K562 (cell line): ENCODE results near the gene NAA80. TPM values are rescaled to one million over a fixed set of nuclear protein-coding genes. Genes with fewer than 3 reads are reported as not detected.
A peak's percentile ranks its signal among the peaks of the same experiment; 100 is the strongest.

Experiments used
- ATAC-seq: fragments of 200-7000 bp; cut with Tn5 transposase; 3 replicates; pipeline ENCODE4 v1.9.1; 2020; ENCODE audit warnings: moderate library complexity
- BruUV-seq: library from RNA; stranded (reverse); fragments of 400-500 nt; replicated peaks from 2 replicates; lab custom pipeline; 2021; lab: Mats Ljungman, UMichigan
- CTCF ChIA-PET: fragments of 300-600 bp; formaldehyde crosslinking; extraction: SDS; loops from one replicate; lab custom pipeline; 2021; ENCODE audit warnings: low intra/inter-chr PET ratio; lab: Yijun Ruan, JAX
- POLR2A ChIA-PET: fragments of 300-600, 350-650 bp; sonication (Branson Sonifier 250); formaldehyde crosslinking; extraction: SDS; loops from one replicate; lab custom pipeline; 2021; ENCODE audit warnings: antibody characterized with exemption, inconsistent platforms; lab: Yijun Ruan, JAX
- DNase-seq, 4 experiments: peaks; one replicate each; pipeline versions ENCODE4 v3.0.0 to v3.0.0-alpha.2; 2011 to 2018; ENCODE audit warnings: low spot score in 3 of 4, mixed read lengths in 3 of 4; ENCODE audit errors: extremely low read depth in 1 of 4
- FAIRE-seq: peaks from 2 replicates; lab custom pipeline; 2011; peaks lifted over from hg19 to GRCh38; lab: Jason Lieb, UNC
- H2AFZ ChIP-seq: 2 replicates; pipeline ENCODE4 v1.6.0; 2011; ENCODE audit warnings: low read depth, low read length, control low read depth, inconsistent platforms
- H3K27ac ChIP-seq: fragments of 200-600 bp; 3 replicates; pipeline ENCODE4 v1.8.0; 2011; ENCODE audit warnings: low read depth, mild to moderate bottlenecking, control low read depth, inconsistent platforms, low read length, moderate library complexity, mixed read lengths; ENCODE audit errors: extremely low read depth
- H3K27me3 ChIP-seq, 2 experiments: fragments of 300-600 bp in 1 of 2; 2 replicates in 1 of 2; 3 replicates in 1 of 2; pipeline versions ENCODE4 v1.6.0 to v1.8.0; 2011; ENCODE audit warnings: inconsistent platforms in 2 of 2, low read length in 2 of 2, mild to moderate bottlenecking in 1 of 2, mixed read lengths in 1 of 2, moderate library complexity in 1 of 2; ENCODE audit not compliant: control insufficient read depth in 2 of 2, insufficient read depth in 2 of 2
- H3K36me3 ChIP-seq: fragments of 300-600 bp; 3 replicates; pipeline ENCODE4 v1.8.0; 2011; ENCODE audit warnings: mild to moderate bottlenecking, low read length, inconsistent platforms; ENCODE audit not compliant: control insufficient read depth, insufficient read depth
- H3K4me1 ChIP-seq, 2 experiments: fragments of 200-600 bp in 1 of 2; replicated peaks in 1 of 2; 2 replicates in 1 of 2; 3 replicates in 1 of 2; pipeline versions ENCODE4 v1.5.1 to v1.8.0; 2011; ENCODE audit warnings: inconsistent platforms in 2 of 2, low read length in 2 of 2, mild to moderate bottlenecking in 1 of 2, mixed read lengths in 1 of 2, moderate library complexity in 1 of 2; ENCODE audit not compliant: control insufficient read depth in 2 of 2, insufficient read depth in 2 of 2
- H3K4me2 ChIP-seq: 2 replicates; pipeline ENCODE4 v1.6.1; 2011; ENCODE audit warnings: low read length, control low read depth, inconsistent platforms, mixed read lengths; ENCODE audit not compliant: insufficient read depth
- H3K4me3 ChIP-seq: fragments of 200-600 bp; sonication (generic), shearing (Covaris generic); 2 replicates; pipeline ENCODE4 v1.5.1; 2016; ENCODE audit warnings: control low read depth, inconsistent platforms
- H3K79me2 ChIP-seq: fragments of 200-600 bp; 3 replicates; pipeline ENCODE4 v1.8.0; 2011; ENCODE audit warnings: low read length, inconsistent platforms; ENCODE audit not compliant: control insufficient read depth, insufficient read depth
- H3K9ac ChIP-seq, 2 experiments: 2 replicates each; pipeline versions ENCODE4 v1.6.0 to v1.6.1; 2011; ENCODE audit warnings: low read depth in 2 of 2, low read length in 2 of 2, control low read depth in 1 of 2, inconsistent platforms in 1 of 2, mild to moderate bottlenecking in 1 of 2, mixed read lengths in 1 of 2; ENCODE audit not compliant: insufficient read depth in 1 of 2
- H3K9me1 ChIP-seq: one replicate; pipeline ENCODE4 v1.6.0; 2011; ENCODE audit warnings: inconsistent platforms, mild to moderate bottlenecking, low read length, moderate library complexity; ENCODE audit not compliant: control insufficient read depth, insufficient read depth
- H3K9me3 ChIP-seq: replicated peaks from 2 replicates; pipeline ENCODE4 v1.5.1; 2011; ENCODE audit warnings: low read depth, low read length, inconsistent platforms; ENCODE audit not compliant: control insufficient read depth, insufficient read depth
- H4K20me1 ChIP-seq: replicated peaks from 2 replicates; pipeline ENCODE4 v1.6.1; 2011; ENCODE audit warnings: low read length, inconsistent platforms, mixed read lengths; ENCODE audit not compliant: control insufficient read depth, insufficient read depth
- ADNP ChIP-seq: fragments of 200-800 bp; sonication (Bioruptor generic); IDR thresholded peaks from 2 replicates; pipeline ENCODE4 v1.6.1; 2016; ENCODE audit warnings: missing genetic modification characterization, missing compliant biosample characterization
- ATF1 ChIP-seq, 2 experiments: fragments of 450-650 bp in 1 of 2; IDR thresholded peaks; 2 replicates each; pipeline ENCODE4 v1.6.1; 2016; ENCODE audit warnings: missing compliant biosample characterization in 1 of 2, missing genetic modification characterization in 1 of 2
- CAMTA2 ChIP-seq: fragments of 250-450 bp; sonication (Bioruptor Pico); conservative IDR thresholded peaks from 2 replicates; pipeline ENCODE4 v1.5.1; 2022
- CXXC5 ChIP-seq: fragments of 250-450 bp; sonication (Bioruptor Pico); IDR thresholded peaks from 2 replicates; pipeline ENCODE4 v1.8.0; 2022; ENCODE audit warnings: inconsistent platforms, mild to moderate bottlenecking, moderate library complexity
- EGR1 ChIP-seq: fragments of 450-650 bp; conservative IDR thresholded peaks from 2 replicates; pipeline ENCODE4 v1.6.1; 2017; ENCODE audit warnings: mild to moderate bottlenecking
- EZH2 ChIP-seq: IDR thresholded peaks from 2 replicates; pipeline ENCODE4 v1.6.1; 2012; ENCODE audit warnings: low read depth, mild to moderate bottlenecking, inconsistent platforms, low read length, borderline replicate concordance
- FIP1L1 ChIP-seq: fragments of 200-400 bp; formaldehyde crosslinking; IDR thresholded peaks from 2 replicates; pipeline ENCODE4 v1.6.1; 2018; ENCODE audit warnings: mild to moderate bottlenecking, low read depth, low read length; ENCODE audit not compliant: poor library complexity, severe bottlenecking
- GABPB2 ChIP-seq: fragments of 250-450 bp; sonication (Bioruptor Pico); conservative IDR thresholded peaks from 2 replicates; pipeline ENCODE4 v1.5.1; 2021; ENCODE audit warnings: mild to moderate bottlenecking
- IRF2 ChIP-seq: sonication (generic); formaldehyde crosslinking; IDR thresholded peaks from 2 replicates; pipeline ENCODE4 v1.8.1; 2022; ENCODE audit warnings: mild to moderate bottlenecking, missing genetic modification reagents
- MXD1 ChIP-seq: fragments of 250-450 bp; sonication (Bioruptor Pico); IDR thresholded peaks from 2 replicates; pipeline ENCODE4 v1.8.0; 2021; ENCODE audit warnings: borderline replicate concordance, mild to moderate bottlenecking, moderate library complexity; ENCODE audit not compliant: poor library complexity, severe bottlenecking
- NONO ChIP-seq, 2 experiments: fragments of 200-400 bp in 1 of 2; fragments of 450-650 bp in 1 of 2; formaldehyde crosslinking in 1 of 2; IDR thresholded peaks; 2 replicates each; pipeline ENCODE4 v1.6.1; 2017; ENCODE audit warnings: low read depth in 2 of 2, mild to moderate bottlenecking in 2 of 2, moderate library complexity in 2 of 2, low read length in 1 of 2
- TEAD1 ChIP-seq, 2 experiments: fragments of 450-650 bp in 1 of 2; sonication (generic) in 1 of 2; formaldehyde crosslinking; IDR thresholded peaks; 2 replicates each; pipeline versions ENCODE4 v1.4.0 to v1.8.0; 2020 to 2022; ENCODE audit warnings: mild to moderate bottlenecking in 2 of 2, missing genetic modification reagents in 1 of 2
- THAP12 ChIP-seq: fragments of 250-450 bp; sonication (Bioruptor Pico); IDR thresholded peaks from 2 replicates; pipeline ENCODE4 v1.9.0; 2021; ENCODE audit warnings: mild to moderate bottlenecking, inconsistent platforms
- USF1 ChIP-seq: sonication (generic); formaldehyde crosslinking; IDR thresholded peaks from 2 replicates; pipeline ENCODE4 v1.9.0; 2022; ENCODE audit warnings: mild to moderate bottlenecking, missing genetic modification reagents
- ZC3H8 ChIP-seq: fragments of 450-650 bp; IDR thresholded peaks from 2 replicates; pipeline ENCODE4 v1.6.1; 2017
- ZNF347 ChIP-seq: fragments of 450-650 bp; formaldehyde crosslinking; IDR thresholded peaks from 2 replicates; pipeline ENCODE4 v1.4.0; 2020; ENCODE audit warnings: low read depth, mild to moderate bottlenecking, moderate library complexity
- ZNF445 ChIP-seq: fragments of 250-450 bp; sonication (Bioruptor Pico); IDR thresholded peaks from 2 replicates; pipeline ENCODE4 v1.4.0; 2020; ENCODE audit warnings: low read depth, mild to moderate bottlenecking, moderate library complexity
- ZZZ3 ChIP-seq: fragments of 450-650 bp; IDR thresholded peaks from 2 replicates; pipeline ENCODE4 v1.6.1; 2016; ENCODE audit warnings: antibody characterized with exemption, mild to moderate bottlenecking, moderate library complexity
- WGBS: fragments of 100-300 bp; shearing (Covaris generic); methylation state at CpG from one replicate; pipeline ENCODE4 v1.1.6; 2016; ENCODE audit warnings: low coverage, mixed read lengths; ENCODE audit not compliant: insufficient coverage; ENCODE audit errors: missing lambda C conversion rate; 5-methylcytosine and 5-hydroxymethylcytosine counted together
- in situ Hi-C: fragments of 300-500 bp; cut with MboI; formaldehyde crosslinking; loops from 4 replicates; pipeline ENCODE4 v1.15.0; 2018; ENCODE audit warnings: inconsistent platforms, mixed read lengths
- intact Hi-C: fragments of 100-400 bp; cut with micrococcal nuclease; formaldehyde crosslinking; loops from 2 replicates; pipeline ENCODE4 v1.14.2; 2022
- polyA plus RNA-seq, 8 experiments: library from polyadenylated mRNA; depleted of rRNA in 4 of 8; stranded (reverse) in 5 of 8; unstranded in 3 of 8; fragments of >200 nt; fragmentation: Nextera tagmentation in 2 of 8; fragmentation: Illumina TruSeq in 1 of 8; extraction: Ambion mirVana in 2 of 8; extraction: Trizol in 1 of 8; gene quantifications; 2 replicates each; pipeline versions ENCODE4 v1.2.1 to v1.2.3, GENCODE V29; 2011 to 2014; ENCODE audit warnings: inconsistent platforms in 1 of 8, missing spikeins in 1 of 8
- total RNA-seq, 7 experiments: library from RNA; depleted of rRNA in 6 of 7; stranded (reverse); fragments of >200 nt in 6 of 7; fragmentation: Illumina TruSeq in 2 of 7; extraction: Trizol in 2 of 7; gene quantifications; 2 replicates each; pipeline versions ENCODE4 v1.2.1 to v1.2.3, GENCODE V29; 2011 to 2021; ENCODE audit warnings: low replicate concordance in 1 of 7

The NAA80 gene
- total and polyA plus RNA-seq, 9 of the 15 experiments (the other 6 are each of a cell fraction or from before 2014, with no cell fraction given): 0.82 to 24.0 (median 8.6) TPM

GRCh38 chr3:50345586-50346234 is 46.5 kb upstream of the NAA80 start, which contains the start of gene ZMYND10 (continued):
- TF ChIP-seq FIP1L1 (peak; percentile 30), ZZZ3 (no peak), ATF1 (CRISPR knock-in tag; IDR thresholded peaks at IDR 0.05) (no peak), ATF1 (tag; IDR thresholded peaks at IDR 0.05) (no peak), EGR1 (0 out of 2 replicates have a peak, but pooled peaks have one; percentile 36), ADNP (no peak), TEAD1 (CRISPR knock-in tag; IDR thresholded peaks at IDR 0.05) (no peak)

- Histone ChIP-seq H3K9ac (peak overlapping the region in 1 of 2 experiments; percentile 70; a peak in 1 of 4 replicates), H3K4me2 (no peak overlapping the region), H3K9me1 (peaks cover 3% of the 10 kb centered on the region), H3K27ac (no peak overlapping the region), H3K4me3 (no peak overlapping the region), H2AFZ (no peak overlapping the region), H3K27me3 (no peaks in the 10 kb centered on the region), H3K4me1 (peaks cover 18 to 54% of the 10 kb centered on the region in 2 experiments; a peak in 4 of 5 replicates), H4K20me1 (no peaks in the 10 kb centered on the region), H3K36me3 (peaks cover 19% of the 10 kb centered on the region; the same call in 2 of the 3 replicates), H3K9me3 (no peaks in the 10 kb centered on the region; the same call in 1 of the 2 replicates), H3K79me2 (peaks cover 19% of the 10 kb centered on the region)
- ATAC-seq (no peak), DNase-seq (no peak), FAIRE-seq (no peak)
- intact Hi-C loops (loop anchor here (5.0 kb wide), 1 partner anchor 197 kb away; no protein-coding TSS in a partner anchor), in situ Hi-C loops (no loop called here)
- 89% methylated on average over 6 of the region's 8 CpGs for WGBS
- no TSS peak for BruUV-seq
- POLR2A ChIA-PET: interaction anchor here (0.6 to 0.7 kb wide), 2 partner anchors 116 to 255 kb away, joined by 3 read pairs; no protein-coding TSS in a partner anchor
- CTCF ChIA-PET: interaction anchor here (0.7 kb wide), 1 partner anchor 231 kb away, joined by 3 read pairs; no protein-coding TSS in a partner anchor
- TF ChIP-seq ZC3H8 (no peak), EZH2 (no peak), GABPB2 (CRISPR knock-in tag) (no peak), IRF2 (CRISPR knock-in tag) (no peak), NONO (IDR thresholded peaks at IDR 0.05; ENCODE audit: low read depth in 2 of 2, low read length in 1 of 2) (no peak), CAMTA2 (CRISPR knock-in tag) (no peak), ZNF347 (no peak), MXD1 (no peak), ZNF445 (CRISPR knock-in tag) (no peak), CXXC5 (CRISPR knock-in tag) (no peak), THAP12 (CRISPR knock-in tag) (no peak), USF1 (CRISPR knock-in tag) (no peak)
Measured at GRCh38 chr3:50345008-50345407, 45.8 kb upstream of the NAA80 start.
